GM23338 (cell line): ENCODE data around the gene GUCY1B1. TPM values are rescaled to one million over a fixed set of nuclear protein-coding genes. Genes with fewer than 3 reads are reported as not detected.

Experiments
- ATAC-seq: fragments of 200-7000 bp; cut with Tn5 transposase; 3 replicates; pipeline ENCODE4 v1.9.1; 2020
- DNase-seq: peaks from one replicate; pipeline ENCODE4 v3.0.0-alpha.2; 2015; ENCODE audit warnings: low spot score
- H2AFZ ChIP-seq: fragments of 200-600 bp; sonication (generic); 2 replicates; pipeline ENCODE4 v1.8.0; 2016; ENCODE audit warnings: antibody characterized with exemption, mild to moderate bottlenecking, moderate library complexity
- H3F3A ChIP-seq: fragments of 200-600 bp; sonication (generic); replicated peaks from 2 replicates; pipeline ENCODE4 v1.8.0; 2017; ENCODE audit warnings: antibody characterized with exemption, mixed run types, low read depth
- H3K27ac ChIP-seq: fragments of 200-600 bp; sonication (generic); 2 replicates; pipeline ENCODE4 v1.6.1; 2016; ENCODE audit warnings: low read depth
- H3K27me3 ChIP-seq: fragments of 200-600 bp; sonication (generic); 2 replicates; pipeline ENCODE4 v1.8.0; 2016; ENCODE audit warnings: mild to moderate bottlenecking, mixed run types, moderate library complexity; ENCODE audit not compliant: insufficient read depth
- H3K36me3 ChIP-seq: fragments of 200-600 bp; sonication (generic); 2 replicates; pipeline ENCODE4 v1.8.0; 2016; ENCODE audit warnings: mild to moderate bottlenecking; ENCODE audit not compliant: insufficient read depth
- H3K4me1 ChIP-seq: fragments of 200-600 bp; sonication (generic); 2 replicates; pipeline ENCODE4 v1.8.0; 2016; ENCODE audit warnings: mild to moderate bottlenecking, moderate library complexity; ENCODE audit not compliant: insufficient read depth
- H3K4me2 ChIP-seq: fragments of 200-600 bp; sonication (generic); 2 replicates; pipeline ENCODE4 v1.7.1; 2017; ENCODE audit warnings: mixed run types
- H3K4me3 ChIP-seq: fragments of 200-600 bp; sonication (generic); 2 replicates; pipeline ENCODE4 v1.6.1; 2016; ENCODE audit warnings: mixed run types
- H3K79me2 ChIP-seq: fragments of 200-600 bp; sonication (generic); replicated peaks from 2 replicates; pipeline ENCODE4 v1.8.0; 2017; ENCODE audit warnings: mild to moderate bottlenecking; ENCODE audit not compliant: insufficient read depth
- H3K9me2 ChIP-seq: fragments of 200-600 bp; sonication (generic); 2 replicates; pipeline ENCODE4 v1.8.0; 2017; ENCODE audit not compliant: insufficient read depth
- H4K20me1 ChIP-seq: fragments of 200-600 bp; sonication (generic); replicated peaks from 2 replicates; pipeline ENCODE4 v1.8.0; 2017; ENCODE audit warnings: mild to moderate bottlenecking; ENCODE audit not compliant: insufficient read depth
- H3K27ac Mint-ChIP-seq: 2 replicates; pipeline ENCODE4 v1.8.0; 2020; ENCODE audit warnings: inconsistent platforms, mild to moderate bottlenecking, moderate library complexity, mixed read lengths
- H3K27me3 Mint-ChIP-seq: 3 replicates; pipeline ENCODE4 v1.8.0; 2022; ENCODE audit warnings: low read depth, mild to moderate bottlenecking, moderate library complexity, mixed read lengths, inconsistent platforms; ENCODE audit not compliant: insufficient read depth, poor library complexity
- H3K36me3 Mint-ChIP-seq: 3 replicates; pipeline ENCODE4 v1.8.0; 2021; ENCODE audit warnings: low read depth, mild to moderate bottlenecking, inconsistent platforms, moderate library complexity, mixed read lengths
- H3K4me1 Mint-ChIP-seq: 3 replicates; pipeline ENCODE4 v1.8.0; 2020; ENCODE audit warnings: mild to moderate bottlenecking, inconsistent platforms, mixed read lengths
- H3K4me3 Mint-ChIP-seq: 3 replicates; pipeline ENCODE4 v1.8.0; 2021; ENCODE audit warnings: moderate library complexity, mild to moderate bottlenecking, inconsistent platforms, mixed read lengths
- H3K9me3 Mint-ChIP-seq: 3 replicates; pipeline ENCODE4 v1.8.0; 2020; ENCODE audit warnings: moderate library complexity, mild to moderate bottlenecking, inconsistent platforms, mixed read lengths
- CREB1 ChIP-seq: fragments of 250-450 bp; sonication (Bioruptor Pico); IDR thresholded peaks from 2 replicates; pipeline ENCODE4 v1.5.0; 2020; ENCODE audit warnings: low read depth, mild to moderate bottlenecking, moderate library complexity
- ETS1 ChIP-seq: IDR thresholded peaks from 2 replicates; pipeline ENCODE4 v1.6.1; 2016; ENCODE audit warnings: antibody characterized with exemption
- EZH2phosphoT487 ChIP-seq: fragments of 200-600 bp; sonication (generic); IDR thresholded peaks from one replicate; pipeline ENCODE4 v1.8.1; 2018; ENCODE audit warnings: antibody characterized with exemption; ENCODE audit not compliant: unreplicated experiment
- POLR2AphosphoS5 ChIP-seq: IDR thresholded peaks from 2 replicates; pipeline ENCODE4 v1.6.1; 2016; ENCODE audit warnings: antibody characterized with exemption, low read depth
- REST ChIP-seq: IDR thresholded peaks from one replicate; pipeline ENCODE4 v1.6.1; 2018; ENCODE audit warnings: antibody characterized with exemption; ENCODE audit not compliant: unreplicated experiment
- ZNF114 ChIP-seq: fragments of 250-450 bp; sonication (Bioruptor Pico); IDR thresholded peaks from 2 replicates; pipeline ENCODE4 v1.5.0; 2020; ENCODE audit warnings: mild to moderate bottlenecking, moderate library complexity
- polyA plus RNA-seq: library from polyadenylated mRNA; unstranded; fragments of >200 nt; fragmentation: Nextera tagmentation; extraction: Ambion mirVana; gene quantifications from 2 replicates; pipeline ENCODE4 v1.2.1, GENCODE V29; 2016
- total RNA-seq: library from RNA; depleted of rRNA; stranded (reverse); fragments of >200 nt; shearing (Covaris generic); gene quantifications from 2 replicates; pipeline ENCODE4 v1.2.3, GENCODE V29; 2014

The GUCY1B1 gene
- total and polyA plus RNA-seq, 2 experiments from 2014 or later: 2.6 to 4.3 TPM

- Histone ChIP-seq H3K9me2 (no peaks in the 10 kb centered on the region), H3K27ac (no peak overlapping the region), H3K4me1 (no peaks in the 10 kb centered on the region), H3K4me3 (no peak overlapping the region), H3K4me2 (no peak overlapping the region), H3K79me2 (no peaks in the 10 kb centered on the region), H3F3A (no peaks in the 10 kb centered on the region), H2AFZ (no peak overlapping the region), H3K27me3 (no peaks in the 10 kb centered on the region), H3K36me3 (no peaks in the 10 kb centered on the region), H4K20me1 (no peaks in the 10 kb centered on the region)
- ATAC-seq (no peak), DNase-seq (no peak)
- H3K27me3 Mint-ChIP-seq: peaks cover 2% of the 10 kb centered on the region
- no peaks in the 10 kb centered on the region for H3K36me3 Mint-ChIP-seq
- no peaks in the 10 kb centered on the region for H3K9me3 Mint-ChIP-seq
- H3K4me3 Mint-ChIP-seq: no peak overlapping the region
- H3K4me1 Mint-ChIP-seq: no peaks in the 10 kb centered on the region
- TF ChIP-seq EZH2phosphoT487: no peak
- TF ChIP-seq CREB1 (CRISPR knock-in tag): no peak
- no peak overlapping the region for H3K27ac Mint-ChIP-seq
These were observed 69.8 kb downstream of the GUCY1B1 start for GRCh38 chr4:155828628-155829027.

DNA sequence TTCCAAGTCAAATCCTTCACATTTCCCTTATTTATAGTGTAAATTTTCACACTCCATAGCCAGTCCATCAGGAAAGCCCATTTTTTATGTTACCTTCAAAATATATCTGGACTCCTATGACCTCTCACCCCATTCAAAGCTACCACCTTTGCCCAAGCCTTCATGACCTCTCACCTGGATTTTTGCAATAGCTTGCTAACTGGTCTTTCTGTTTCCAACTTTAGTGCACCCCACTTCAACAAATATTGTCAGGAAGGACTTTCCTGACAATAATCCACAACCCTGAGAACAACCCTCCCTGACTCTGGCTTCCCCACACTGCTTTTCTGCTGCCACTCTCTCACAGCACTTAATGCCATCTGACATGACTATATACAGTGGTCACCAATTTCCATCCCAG, 73.8 kb downstream of the GUCY1B1 start:
- no peaks in the 10 kb centered on the region for H3K36me3 ChIP-seq
- Mint-ChIP-seq H3K27me3 (peaks cover 2% of the 10 kb centered on the region), H3K27ac (no peak overlapping the region), H3K9me3 (no peaks in the 10 kb centered on the region), H3K4me1 (no peaks in the 10 kb centered on the region), H3K4me3 (no peak overlapping the region), H3K36me3 (no peaks in the 10 kb centered on the region)
- TF ChIP-seq ZNF114 (CRISPR knock-in tag): no peak
- TF ChIP-seq ETS1: no peak
- TF ChIP-seq REST: no peak
- no peak for TF ChIP-seq POLR2AphosphoS5
- no peaks in the 10 kb centered on the region for H3F3A ChIP-seq
- ATAC-seq (no peak), DNase-seq (no peak)
- H3K27ac ChIP-seq: no peak overlapping the region
- no peak overlapping the region for H3K4me2 ChIP-seq
- H2AFZ ChIP-seq: no peak overlapping the region
- no peak overlapping the region for H3K4me3 ChIP-seq
- H3K4me1 ChIP-seq: no peaks in the 10 kb centered on the region
- no peaks in the 10 kb centered on the region for H4K20me1 ChIP-seq
- H3K79me2 ChIP-seq: no peaks in the 10 kb centered on the region
- H3K9me2 ChIP-seq: no peaks in the 10 kb centered on the region
- H3K27me3 ChIP-seq: no peaks in the 10 kb centered on the region
